Pancreas (tissue), 10 donors: ENCODE measurements around the gene CCER1. TPM values are rescaled to one million over a fixed set of nuclear protein-coding genes. Genes with fewer than 3 reads are reported as not detected.
"Not testable (repeated sequence)": the region's sequence is repeated elsewhere in the genome, so short reads cannot be mapped to it uniquely, and the experiment has no call there.

Experiments used
- ATAC-seq, 4 donors: fragments of 200-7000 bp; cut with Tn5 transposase; one replicate each; pipeline versions ENCODE4 v1.8.0 to v1.9.1; 2020; ENCODE audit warnings: mild to moderate bottlenecking in 4 of 4, moderate library complexity in 4 of 4
- DNase-seq, 6 donors: peaks; one replicate each; pipeline ENCODE4 v3.0.0-alpha.2; 2020
- FAIRE-seq: peaks from 2 replicates; lab custom pipeline; 2012; peaks lifted over from hg19 to GRCh38; lab: Jason Lieb, UNC
- H3K27ac ChIP-seq, 4 donors: fragments of 200-600 bp; sonication (generic); 1 replicate in 3 of 4; 2 replicates in 1 of 4; pipeline versions ENCODE4 v1.5.0 to v1.8.0; 2020
- H3K27me3 ChIP-seq, 4 donors: fragments of 200-600 bp; one replicate each; pipeline ENCODE4 v1.8.0; 2021
- H3K36me3 ChIP-seq, 3 donors: fragments of 200-600 bp; sonication (generic) in 1 of 3; one replicate each; pipeline versions ENCODE4 v1.5.0 to v1.8.0; 2020 to 2021
- H3K4me1 ChIP-seq, 3 donors: fragments of 200-600 bp; one replicate each; pipeline ENCODE4 v1.8.0; 2021
- H3K4me3 ChIP-seq, 4 donors: fragments of 200-600 bp; sonication (generic) in 2 of 4; one replicate each; pipeline versions ENCODE4 v1.5.0 to v1.8.0; 2020 to 2021
- H3K9me3 ChIP-seq, 4 donors: fragments of 200-600 bp; one replicate each; pipeline ENCODE4 v1.8.0; 2021
- WGBS, 2 donors: extraction: QIAGEN DNeasy Blood & Tissue Kit; methylation state at CpG; one replicate each; pipeline ENCODE4 v1.1.7; 2013; 5-methylcytosine and 5-hydroxymethylcytosine counted together
- intact Hi-C, 3 donors: fragments of 100-400 bp; cut with DNase I; formaldehyde crosslinking; loops; one replicate each; pipeline versions ENCODE4 v1.11.1 to v1.14.2; 2022
- polyA plus RNA-seq, 2 donors: library from polyadenylated mRNA; stranded (reverse); fragments of 200-250 nt; gene quantifications; one replicate each; pipeline ENCODE4 v1.2.3, GENCODE V29; 2013
- total RNA-seq, 6 donors: library from RNA; stranded (reverse); fragmentation: NEBNext Ultra II Directional in 4 of 6; extraction: Animal tissue kit (Norgen Biotek cat#: 25700) in 4 of 6; gene quantifications; one replicate each; pipeline versions ENCODE4 v1.2.1 to v1.2.4, GENCODE V29; 2021 to 2023
- TF ChIP-seq, protein P1 (sequence below), 4 donors: fragments of 200-600 bp; sonication (generic) in 3 of 4; IDR thresholded peaks; one replicate each; pipeline versions ENCODE4 v1.5.0 to v1.8.0; 2021; ENCODE audit warnings: antibody characterized with exemption in 4 of 4
- donor health status: healthy with polysubstance abuse.
- donor health status: DM: no; HTN: no; CAD: no; lungs with moderate emphysema.
- donor health status: DM: no; HTN: no; CAD: no.
- donor health status: control.
- donor health status: control.
- donor health status: Bipolar disorder and iron deficiency.
- donor health status: DM: yes; HTN: yes; CAD: no.
- donor health status: DM: no; HTN: no; CAD: no.
- donor health status: DM: no; HTN: no; CAD: no.
- donor health status: DM: yes; HTN: yes; CAD: no.

The CCER1 gene
- total and polyA plus RNA-seq, 8 donors, result not detected

DNA sequence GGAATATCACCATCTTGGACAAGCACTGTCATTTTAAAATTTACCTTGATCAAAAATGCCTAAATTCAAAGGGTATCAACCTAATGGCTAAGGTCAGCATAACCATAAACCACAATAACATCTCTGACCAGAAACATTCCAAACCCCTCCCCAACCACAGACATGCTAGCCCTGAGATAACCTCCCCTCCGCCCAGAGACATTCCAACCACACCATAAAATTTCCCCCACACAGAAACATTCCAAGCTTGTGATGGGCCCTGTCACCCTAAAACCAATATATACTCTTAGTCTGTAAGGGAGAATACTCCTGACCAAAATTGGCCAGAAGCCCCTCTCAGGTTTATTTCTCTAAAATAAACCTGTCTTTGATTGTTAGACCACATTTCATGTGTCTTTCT, 32.1 kb upstream of the CCER1 start:
- no peak for DNase-seq
- H3K36me3 ChIP-seq, result no peaks in the 10 kb centered on the region
- TF ChIP-seq, protein P1, sequence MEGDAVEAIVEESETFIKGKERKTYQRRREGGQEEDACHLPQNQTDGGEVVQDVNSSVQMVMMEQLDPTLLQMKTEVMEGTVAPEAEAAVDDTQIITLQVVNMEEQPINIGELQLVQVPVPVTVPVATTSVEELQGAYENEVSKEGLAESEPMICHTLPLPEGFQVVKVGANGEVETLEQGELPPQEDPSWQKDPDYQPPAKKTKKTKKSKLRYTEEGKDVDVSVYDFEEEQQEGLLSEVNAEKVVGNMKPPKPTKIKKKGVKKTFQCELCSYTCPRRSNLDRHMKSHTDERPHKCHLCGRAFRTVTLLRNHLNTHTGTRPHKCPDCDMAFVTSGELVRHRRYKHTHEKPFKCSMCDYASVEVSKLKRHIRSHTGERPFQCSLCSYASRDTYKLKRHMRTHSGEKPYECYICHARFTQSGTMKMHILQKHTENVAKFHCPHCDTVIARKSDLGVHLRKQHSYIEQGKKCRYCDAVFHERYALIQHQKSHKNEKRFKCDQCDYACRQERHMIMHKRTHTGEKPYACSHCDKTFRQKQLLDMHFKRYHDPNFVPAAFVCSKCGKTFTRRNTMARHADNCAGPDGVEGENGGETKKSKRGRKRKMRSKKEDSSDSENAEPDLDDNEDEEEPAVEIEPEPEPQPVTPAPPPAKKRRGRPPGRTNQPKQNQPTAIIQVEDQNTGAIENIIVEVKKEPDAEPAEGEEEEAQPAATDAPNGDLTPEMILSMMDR (IDR thresholded peaks at IDR 0.05), result no peak
- no peak overlapping the region for H3K4me3 ChIP-seq
- H3K4me1 ChIP-seq, result no peaks in the 10 kb centered on the region
- no peaks in the 10 kb centered on the region for H3K9me3 ChIP-seq
- intact Hi-C loops, result loop anchor here in 1 of 3 donors (10.0 kb wide), 1 partner anchor 118 kb away; no protein-coding TSS in a partner anchor
- WGBS, 2 donors, result 91 to 96% methylated on average over 1 of the region's 1 CpG
- H3K27ac ChIP-seq, result no peak overlapping the region
- ATAC-seq, result no peak
- no peaks in the 10 kb centered on the region for H3K27me3 ChIP-seq
- no peak for FAIRE-seq

DNA sequence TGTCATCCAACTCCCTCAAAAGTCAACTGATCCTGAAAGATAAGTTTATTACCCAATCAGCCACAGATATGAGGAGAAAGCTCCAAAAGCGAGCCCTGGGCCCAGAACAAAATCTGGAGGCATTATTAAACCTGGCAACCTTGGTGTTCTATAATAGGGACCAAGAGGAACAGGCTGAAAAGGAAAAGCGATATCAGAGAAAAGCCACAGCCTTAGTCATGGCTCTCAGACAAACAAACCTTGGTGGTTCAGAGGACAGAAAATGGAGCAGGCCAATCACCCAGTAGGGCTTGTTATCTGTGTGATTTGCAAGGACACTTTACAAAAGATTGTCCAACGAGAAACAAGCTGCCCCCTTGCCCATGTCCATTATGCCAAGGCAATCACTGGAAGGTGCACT, 30.4 kb upstream of the CCER1 start:
- not testable (repeated sequence) for DNase-seq, H3K27ac ChIP-seq, H3K9me3 ChIP-seq, FAIRE-seq, H3K36me3 ChIP-seq, H3K4me3 ChIP-seq, ATAC-seq, H3K27me3 ChIP-seq, H3K4me1 ChIP-seq
- intact Hi-C loops, result loop anchor here in 1 of 3 donors (10.0 kb wide), 1 partner anchor 119 kb away; no protein-coding TSS in a partner anchor
- 70 to 78% methylated on average over 3 of the region's 3 CpGs for WGBS, 2 donors

DNA sequence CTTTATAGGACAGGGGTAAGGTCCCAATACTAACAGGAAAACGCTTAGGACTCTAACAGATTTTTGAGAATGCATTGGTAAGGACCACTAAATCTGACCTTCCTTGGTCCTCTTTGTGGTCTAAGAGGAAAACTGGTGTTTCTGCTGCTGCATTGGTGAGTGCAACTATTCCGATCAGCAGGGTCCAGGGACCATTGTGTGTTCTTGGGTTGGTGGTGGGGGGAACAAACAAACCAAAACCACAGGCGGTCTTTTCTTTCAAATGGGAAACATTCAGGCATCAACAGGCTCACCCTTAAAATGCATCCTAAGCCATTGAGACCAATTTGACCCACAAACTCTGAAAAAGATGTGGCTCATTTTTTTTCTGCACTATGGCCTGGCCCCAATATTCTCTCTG, 29.1 kb upstream of the CCER1 start:
- Histone ChIP-seq H3K4me1 (no peaks in the 10 kb centered on the region), H3K9me3 (no peaks in the 10 kb centered on the region), H3K27ac (no peak overlapping the region), H3K36me3 (no peaks in the 10 kb centered on the region), H3K27me3 (no peaks in the 10 kb centered on the region), H3K4me3 (no peak overlapping the region)
- TF ChIP-seq, protein P1 (IDR thresholded peaks at IDR 0.05), result no peak
- 54 to 70% methylated on average over 3 of the region's 3 CpGs for WGBS, 2 donors
- ATAC-seq, result no peak
- intact Hi-C loops, result loop anchor here in 1 of 3 donors (10.0 kb wide), 1 partner anchor 121 kb away; no protein-coding TSS in a partner anchor
- DNase-seq, result no peak
- FAIRE-seq, result no peak

DNA sequence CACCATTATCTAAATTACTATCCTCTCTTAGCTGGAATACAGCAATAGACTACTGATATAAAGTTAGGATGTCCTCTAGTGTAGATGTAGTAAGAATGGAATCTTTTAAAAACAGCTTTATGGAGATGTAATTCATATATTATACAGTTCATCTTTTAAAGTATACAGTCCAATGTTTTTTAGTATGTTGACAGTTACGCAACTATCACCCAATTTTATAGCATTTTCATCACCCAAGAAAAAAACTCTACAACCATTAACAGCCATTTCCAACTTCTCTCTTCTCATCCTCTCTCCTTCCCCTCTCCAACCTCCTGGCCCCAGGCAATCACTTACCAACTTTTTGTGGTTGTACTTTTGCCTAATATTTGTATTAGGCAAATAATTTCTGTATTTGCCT, 27.2 kb upstream of the CCER1 start:
- no peaks in the 10 kb centered on the region for H3K27me3 ChIP-seq
- H3K4me1 ChIP-seq, result no peaks in the 10 kb centered on the region
- ATAC-seq, result no peak
- TF ChIP-seq, protein P1 (IDR thresholded peaks at IDR 0.05), result no peak
- no peak for FAIRE-seq
- intact Hi-C loops, result loop anchor here in 1 of 3 donors (10.0 kb wide), 1 partner anchor 123 kb away; no protein-coding TSS in a partner anchor
- no peak for DNase-seq
- WGBS, 2 donors, result 93 to 94% methylated on average over 1 of the region's 1 CpG
- no peaks in the 10 kb centered on the region for H3K9me3 ChIP-seq
- H3K4me3 ChIP-seq, result no peak overlapping the region
- H3K36me3 ChIP-seq, result no peaks in the 10 kb centered on the region
- H3K27ac ChIP-seq, result no peak overlapping the region

- ATAC-seq, result no peak
- no peak overlapping the region for H3K27ac ChIP-seq
- no peak for FAIRE-seq
- WGBS, 2 donors, result 57 to 65% methylated on average over 3 of the region's 3 CpGs
- H3K36me3 ChIP-seq, result no peaks in the 10 kb centered on the region
- no peak overlapping the region for H3K4me3 ChIP-seq
- H3K27me3 ChIP-seq, result no peaks in the 10 kb centered on the region
- TF ChIP-seq, protein P1 (IDR thresholded peaks at IDR 0.05), result no peak
- H3K4me1 ChIP-seq, result no peaks in the 10 kb centered on the region
- H3K9me3 ChIP-seq, result no peaks in the 10 kb centered on the region
- DNase-seq, result no peak
- intact Hi-C loops, result loop anchor here in 1 of 3 donors (10.0 kb wide), 2 partner anchors 125 to 375 kb away; no protein-coding TSS in a partner anchor
These were observed 25.0 kb upstream of the CCER1 start for GRCh38 chr12:90979951-90980350.
